ENCODE measurements around the gene FGF12. TPM values are rescaled to one million over a fixed set of nuclear protein-coding genes. Genes with fewer than 3 reads are reported as not detected.

The FGF12 gene
- total RNA-seq, 1 experiment from 2014 or later, result 0.07 TPM

GRCh38 chr3:192639987-192640386 is 87.4 kb downstream of the FGF12 start:
- Histone ChIP-seq H3K9ac (ENCODE audit: low read length) (no peak overlapping the region), H3K9me2 (ENCODE audit: insufficient read depth) (no peaks in the 10 kb centered on the region), H3K4me1 (ENCODE audit: control insufficient read depth in 1 of 2, insufficient read depth in 2 of 2, low read length in 2 of 2) (no peaks in the 10 kb centered on the region), H3K4me2 (ENCODE audit: low read length) (no peak overlapping the region), H3K36me3 (ENCODE audit: control insufficient read depth in 1 of 2, insufficient read depth in 2 of 2, low read length in 2 of 2) (no peaks in the 10 kb centered on the region), H3K27me3 (ENCODE audit: insufficient read depth, low read length) (peaks cover 42% of the 10 kb centered on the region), H3K9me3 (ENCODE audit: control insufficient read depth in 1 of 2, insufficient read depth in 1 of 2, low read depth in 1 of 2, low read length in 2 of 2) (no peaks in the 10 kb centered on the region), H3K27ac (ENCODE audit: low read depth, low read length) (no peak overlapping the region), H4K20me1 (ENCODE audit: insufficient read depth) (no peaks in the 10 kb centered on the region), H2AFZ (ENCODE audit: low read depth, low read length, poor library complexity, severe bottlenecking) (no peak overlapping the region), H3K79me2 (ENCODE audit: insufficient read depth, low read length) (no peaks in the 10 kb centered on the region), H3K4me3 (replicated peaks in 1 of 2; ENCODE audit: low read depth in 1 of 2, low read length in 2 of 2) (no peak overlapping the region)
- CTCF ChIA-PET, result no interaction called here
- no peak for DNase-seq (ENCODE audit: low read depth, low spot score)
- TF ChIP-seq CTCF (IDR thresholded peaks at IDR 0.05 in 2 of 3, conservative IDR thresholded peaks at IDR 0.05 in 1 of 3; ENCODE audit: borderline replicate concordance in 1 of 3, insufficient read depth in 1 of 3, low read depth in 2 of 3, low read length in 2 of 3), result no peak
- TF ChIP-seq ELF1 (IDR thresholded peaks at IDR 0.05; ENCODE audit: borderline replicate concordance, low read depth), result no peak
- TF ChIP-seq EZH2 (IDR thresholded peaks at IDR 0.05), result no peak
- TF ChIP-seq EZH2phosphoT487 (IDR thresholded peaks at IDR 0.05; ENCODE audit: borderline replicate concordance), result no peak
- no peak for TF ChIP-seq SP1 (IDR thresholded peaks at IDR 0.05; ENCODE audit: low read depth)
- TF ChIP-seq REST (IDR thresholded peaks at IDR 0.05; ENCODE audit: low read depth), result no peak
- no peak for TF ChIP-seq CBX3 (IDR thresholded peaks at IDR 0.05; ENCODE audit: low read depth)
- no peak for TF ChIP-seq YY1 (IDR thresholded peaks at IDR 0.05; ENCODE audit: extremely low read depth, insufficient replicate concordance, low read depth, low read length)
- TF ChIP-seq CEBPB (IDR thresholded peaks at IDR 0.05; ENCODE audit: low read depth), result no peak
- TF ChIP-seq ZFX (IDR thresholded peaks at IDR 0.05), result no peak
- TF ChIP-seq TCF7L2 (IDR thresholded peaks at IDR 0.05; ENCODE audit: borderline replicate concordance, extremely low read depth, insufficient read depth, insufficient read length), result no peak
- TF ChIP-seq JUND (IDR thresholded peaks at IDR 0.05), result no peak
- no peak for TF ChIP-seq EGR1 (IDR thresholded peaks at IDR 0.05; ENCODE audit: low read depth)
- no TSS peak for BruUV-seq (replicated peaks)
- RAD21 ChIA-PET (ENCODE audit: low non-redundant PET in 1 of 2, low total read pairs in 2 of 2, uncharacterized antibody in 2 of 2, unreplicated experiment in 2 of 2), result no interaction called here
- intact Hi-C loops (cut with micrococcal nuclease), result no loop called here
- ATAC-seq, result no peak
- POLR2A ChIA-PET, result no interaction called here
